Keratinocyte (primary cell): ENCODE measurements around the gene AIG1.

Experiments
- CTCF ChIP-seq, 3 experiments: IDR thresholded peaks in 1 of 3; conservative IDR thresholded peaks in 1 of 3; optimal IDR thresholded peaks in 1 of 3; 2 replicates in 2 of 3; 3 replicates in 1 of 3; pipeline versions ENCODE3 to v1.5.1; 2011; ENCODE audit warnings: low read length in 3 of 3, mild to moderate bottlenecking in 3 of 3, moderate library complexity in 2 of 3, control low read depth in 1 of 3, inconsistent platforms in 1 of 3; ENCODE audit not compliant: insufficient read depth in 2 of 3; ENCODE audit errors: extremely low read depth in 1 of 3
- EZH2 ChIP-seq: IDR thresholded peaks from one replicate; pipeline ENCODE4 v1.6.1; 2012; ENCODE audit warnings: inconsistent platforms, mild to moderate bottlenecking, low read length, moderate library complexity

- TF ChIP-seq CTCF (optimal IDR thresholded peaks at IDR 0.05 in 1 of 3, IDR thresholded peaks at IDR 0.05 in 1 of 3, conservative IDR thresholded peaks at IDR 0.05 in 1 of 3; ENCODE audit: extremely low read depth in 1 of 3, insufficient read depth in 2 of 3, low read length in 3 of 3), result no peak
- TF ChIP-seq EZH2, result no peak
Measured at GRCh38 chr6:143322386-143322785, 261.7 kb downstream of the AIG1 start.
